Nephron (organoid): ENCODE results near the gene DLG3.

ENCODE experiments used
- H3K27ac Mint-ChIP-seq, 3 experiments: 2 replicates each; pipeline ENCODE4 v1.8.0; 2020; ENCODE audit warnings: mixed read lengths in 3 of 3, mild to moderate bottlenecking in 2 of 3, moderate library complexity in 1 of 3
- H3K27me3 Mint-ChIP-seq: 2 replicates; pipeline ENCODE4 v1.8.0; 2021; ENCODE audit warnings: low read depth, mild to moderate bottlenecking, moderate library complexity, mixed read lengths
- H3K36me3 Mint-ChIP-seq: 2 replicates; pipeline ENCODE4 v1.8.0; 2020; ENCODE audit warnings: low read depth, mixed read lengths
- H3K4me1 Mint-ChIP-seq: 2 replicates; pipeline ENCODE4 v1.8.0; 2020; ENCODE audit warnings: mixed read lengths
- H3K4me3 Mint-ChIP-seq, 3 experiments: 2 replicates each; pipeline ENCODE4 v1.8.0; 2020; ENCODE audit warnings: mild to moderate bottlenecking in 3 of 3, mixed read lengths in 3 of 3, moderate library complexity in 2 of 3
- H3K9me3 Mint-ChIP-seq: 2 replicates; pipeline ENCODE4 v1.8.0; 2020; ENCODE audit warnings: mixed read lengths
- CTCF ChIP-seq, 3 experiments: fragments of 200-600 bp; sonication (generic); IDR thresholded peaks; one replicate each; pipeline ENCODE4 v1.5.0; 2021; ENCODE audit warnings: antibody characterized with exemption in 3 of 3; ENCODE audit not compliant: unreplicated experiment in 3 of 3

The DLG3 gene

GRCh38 chrX:70479922-70480659 is 35.5 kb downstream of the DLG3 start:
- Mint-ChIP-seq H3K9me3 (no peaks in the 10 kb centered on the region), H3K4me3 (peak overlapping the region in 1 of 3 experiments; percentile 29), H3K36me3 (peaks cover 30% of the 10 kb centered on the region), H3K4me1 (peaks cover 57% of the 10 kb centered on the region), H3K27ac (peak overlapping the region in 2 of 3 experiments; percentile 71 to 78), H3K27me3 (no peaks in the 10 kb centered on the region)
- no peak for TF ChIP-seq CTCF (IDR thresholded peaks at IDR 0.05; ENCODE audit: unreplicated experiment in 3 of 3)

GRCh38 chrX:70480660-70481018 is 36.0 kb downstream of the DLG3 start:
- Mint-ChIP-seq H3K36me3 (peaks cover 34% of the 10 kb centered on the region), H3K4me1 (peaks cover 57% of the 10 kb centered on the region), H3K27me3 (no peaks in the 10 kb centered on the region), H3K4me3 (peak overlapping the region in 1 of 3 experiments; percentile 29), H3K27ac (peak overlapping the region in 2 of 3 experiments; percentile 63 to 71), H3K9me3 (no peaks in the 10 kb centered on the region)
- no peak for TF ChIP-seq CTCF (IDR thresholded peaks at IDR 0.05; ENCODE audit: unreplicated experiment in 3 of 3)

GRCh38 chrX:70481471-70482270 is 37.0 kb downstream of the DLG3 start:
- Mint-ChIP-seq H3K9me3 (no peaks in the 10 kb centered on the region), H3K27me3 (no peaks in the 10 kb centered on the region), H3K4me3 (no peak overlapping the region), H3K36me3 (peaks cover 42% of the 10 kb centered on the region), H3K27ac (peak overlapping the region in 2 of 3 experiments; percentile 29 to 76), H3K4me1 (peaks cover 57% of the 10 kb centered on the region)
- no peak for TF ChIP-seq CTCF (IDR thresholded peaks at IDR 0.05; ENCODE audit: unreplicated experiment in 3 of 3)

- TF ChIP-seq CTCF (IDR thresholded peaks at IDR 0.05; ENCODE audit: unreplicated experiment in 3 of 3), result no peak
- Mint-ChIP-seq H3K4me3 (no peak overlapping the region), H3K4me1 (peaks cover 51% of the 10 kb centered on the region), H3K27me3 (no peaks in the 10 kb centered on the region), H3K36me3 (peaks cover 46% of the 10 kb centered on the region), H3K27ac (no peak overlapping the region), H3K9me3 (no peaks in the 10 kb centered on the region)
These were observed 37.7 kb downstream of the DLG3 start for GRCh38 chrX:70482300-70482699.

GRCh38 chrX:70485466-70485865 is 40.8 kb downstream of the DLG3 start:
- H3K36me3 Mint-ChIP-seq, result peaks cover 57% of the 10 kb centered on the region
- no peaks in the 10 kb centered on the region for H3K27me3 Mint-ChIP-seq
- no peak for TF ChIP-seq CTCF (IDR thresholded peaks at IDR 0.05; ENCODE audit: unreplicated experiment in 3 of 3)
- H3K4me3 Mint-ChIP-seq, result no peak overlapping the region
- H3K27ac Mint-ChIP-seq, result peak overlapping the region in 1 of 3 experiments; percentile 81
- no peaks in the 10 kb centered on the region for H3K9me3 Mint-ChIP-seq
- H3K4me1 Mint-ChIP-seq, result peaks cover 19% of the 10 kb centered on the region
